RKO (cell line): ENCODE data around the gene FBXO44.

Experiments used
- DNase-seq: peaks from one replicate; pipeline ENCODE4 v3.0.0-alpha.2; 2016; ENCODE audit warnings: low spot score

Gene FBXO44

GRCh38 chr1:11690397-11691301 is 36.0 kb downstream of the FBXO44 start:
- DNase-seq, result no peak

- DNase-seq, result no peak
These were observed 36.7 kb downstream of the FBXO44 start, which contains the start of gene DRAXIN for GRCh38 chr1:11691302-11691914. Gene DRAXIN (plus strand): TSS chr1:11691710. CDS start chr1:11706259, 14,549 bp downstream.

GRCh38 chr1:11691928-11692711 is 37.4 kb downstream of the FBXO44 start:
- DNase-seq, result no peak

- DNase-seq, result peak; percentile 93
These were observed 38.4 kb downstream of the FBXO44 start for GRCh38 chr1:11693024-11693590.

GRCh38 chr1:11693917-11694316 is 39.2 kb downstream of the FBXO44 start:
- no peak for DNase-seq

GRCh38 chr1:11695861-11696260 is 41.2 kb downstream of the FBXO44 start:
- no peak for DNase-seq

GRCh38 chr1:11697188-11697892 is 42.7 kb downstream of the FBXO44 start:
- no peak for DNase-seq

GRCh38 chr1:11697893-11698210 is 43.2 kb downstream of the FBXO44 start:
- no peak for DNase-seq

- no peak for DNase-seq
These were observed 46.2 kb downstream of the FBXO44 start for GRCh38 chr1:11700601-11701467.

GRCh38 chr1:11701551-11701961 is 46.9 kb downstream of the FBXO44 start:
- no peak for DNase-seq

- DNase-seq, result no peak
These were observed 47.5 kb downstream of the FBXO44 start for GRCh38 chr1:11701981-11702803.

GRCh38 chr1:11703357-11704193 is 48.9 kb downstream of the FBXO44 start:
- no peak for DNase-seq

GRCh38 chr1:11704194-11704529 is 49.5 kb downstream of the FBXO44 start:
- no peak for DNase-seq

GRCh38 chr1:11704691-11705475 is 50.2 kb downstream of the FBXO44 start:
- DNase-seq, result no peak

GRCh38 chr1:11705596-11705995 is 50.9 kb downstream of the FBXO44 start:
- DNase-seq, result no peak

GRCh38 chr1:11706292-11706691 is 51.6 kb downstream of the FBXO44 start:
- DNase-seq, result no peak

GRCh38 chr1:11707621-11708276 is 53.1 kb downstream of the FBXO44 start:
- no peak for DNase-seq
